PFSK-1 (cell line): ENCODE results near the gene CCDC127.

ENCODE experiments used
- SIN3A ChIP-seq: IDR thresholded peaks from 2 replicates; pipeline ENCODE4 v1.6.1; 2012; ENCODE audit warnings: mild to moderate bottlenecking, low read length, moderate library complexity, borderline replicate concordance; ENCODE audit not compliant: insufficient read depth
- TAF1 ChIP-seq: IDR thresholded peaks from 2 replicates; pipeline ENCODE4 v1.6.1; 2012; ENCODE audit warnings: low read length, control low read depth, borderline replicate concordance; ENCODE audit not compliant: insufficient read depth

GRCh38 chr5:172421-172820 is 45.5 kb downstream of the CCDC127 start:
- TF ChIP-seq TAF1 (no peak), SIN3A (no peak)
